ENCODE results near the gene SERF2.
"Not testable (repeated sequence)": the region's sequence is repeated elsewhere in the genome, so short reads cannot be mapped to it uniquely, and the experiment has no call there.

DNA sequence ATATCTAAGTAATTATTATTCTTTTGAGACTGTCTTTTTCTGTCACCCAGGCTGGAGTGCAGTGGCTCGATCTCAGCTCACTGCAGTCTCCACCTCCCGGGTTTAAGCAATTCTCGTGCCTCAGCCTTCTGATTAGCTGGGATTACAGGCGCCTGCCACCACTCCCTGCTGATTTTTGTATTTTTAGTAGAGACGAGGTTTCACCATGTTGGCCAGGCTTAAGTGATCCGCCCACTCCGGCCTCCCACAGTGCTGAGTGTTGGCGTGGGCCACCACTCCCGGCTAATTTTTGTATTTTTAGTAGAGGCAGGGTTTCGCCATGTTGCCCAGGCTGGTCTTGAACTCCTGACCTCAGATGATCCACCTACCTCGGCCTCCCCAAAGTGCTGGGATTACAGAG, 33.2 kb downstream of the SERF2 start:
- TF ChIP-seq EZH2 (IDR thresholded peaks at IDR 0.05; ENCODE audit: borderline replicate concordance, insufficient read depth, low read length, poor library complexity, severe bottlenecking); POLR2AphosphoS5 (IDR thresholded peaks at IDR 0.05); RAD21 (conservative IDR thresholded peaks at IDR 0.05): not testable (repeated sequence)
- TF ChIP-seq, protein P1, sequence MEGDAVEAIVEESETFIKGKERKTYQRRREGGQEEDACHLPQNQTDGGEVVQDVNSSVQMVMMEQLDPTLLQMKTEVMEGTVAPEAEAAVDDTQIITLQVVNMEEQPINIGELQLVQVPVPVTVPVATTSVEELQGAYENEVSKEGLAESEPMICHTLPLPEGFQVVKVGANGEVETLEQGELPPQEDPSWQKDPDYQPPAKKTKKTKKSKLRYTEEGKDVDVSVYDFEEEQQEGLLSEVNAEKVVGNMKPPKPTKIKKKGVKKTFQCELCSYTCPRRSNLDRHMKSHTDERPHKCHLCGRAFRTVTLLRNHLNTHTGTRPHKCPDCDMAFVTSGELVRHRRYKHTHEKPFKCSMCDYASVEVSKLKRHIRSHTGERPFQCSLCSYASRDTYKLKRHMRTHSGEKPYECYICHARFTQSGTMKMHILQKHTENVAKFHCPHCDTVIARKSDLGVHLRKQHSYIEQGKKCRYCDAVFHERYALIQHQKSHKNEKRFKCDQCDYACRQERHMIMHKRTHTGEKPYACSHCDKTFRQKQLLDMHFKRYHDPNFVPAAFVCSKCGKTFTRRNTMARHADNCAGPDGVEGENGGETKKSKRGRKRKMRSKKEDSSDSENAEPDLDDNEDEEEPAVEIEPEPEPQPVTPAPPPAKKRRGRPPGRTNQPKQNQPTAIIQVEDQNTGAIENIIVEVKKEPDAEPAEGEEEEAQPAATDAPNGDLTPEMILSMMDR (IDR thresholded peaks at IDR 0.05; ENCODE audit: poor library complexity, severe bottlenecking) = not testable (repeated sequence)

All from neural cell (in vitro differentiated cells).